ENCODE measurements around the gene EXOC6B.

EXOC6B gene

DNA sequence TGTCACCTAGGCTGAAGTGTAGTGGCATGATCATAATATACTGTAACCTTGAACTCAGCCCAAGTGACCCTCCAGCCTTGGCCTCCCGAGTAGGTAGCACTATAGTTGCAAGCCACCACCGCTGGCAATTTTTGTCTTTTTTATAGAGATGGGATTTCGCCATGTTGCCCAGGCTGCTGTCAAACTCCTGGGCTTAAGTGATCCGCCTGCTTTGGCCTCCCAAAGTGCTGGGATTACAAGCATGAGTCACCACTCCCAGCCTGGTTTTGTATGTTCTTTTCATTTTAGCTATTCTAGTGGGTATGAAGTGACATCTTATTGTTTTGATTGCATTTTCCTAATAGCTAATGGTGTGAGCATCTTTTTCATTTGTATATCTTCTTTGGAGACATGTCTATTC lies 11.3 kb upstream of the EXOC6B start:
- no peak overlapping the region for H2AFZ ChIP-seq (ENCODE audit: low read depth, low read length)
- H3K4me3 ChIP-seq (ENCODE audit: low read length): no peak overlapping the region
- no peaks in the 10 kb centered on the region for H3K36me3 ChIP-seq (replicated peaks; ENCODE audit: low read depth, low read length)
- TF ChIP-seq, protein P1, sequence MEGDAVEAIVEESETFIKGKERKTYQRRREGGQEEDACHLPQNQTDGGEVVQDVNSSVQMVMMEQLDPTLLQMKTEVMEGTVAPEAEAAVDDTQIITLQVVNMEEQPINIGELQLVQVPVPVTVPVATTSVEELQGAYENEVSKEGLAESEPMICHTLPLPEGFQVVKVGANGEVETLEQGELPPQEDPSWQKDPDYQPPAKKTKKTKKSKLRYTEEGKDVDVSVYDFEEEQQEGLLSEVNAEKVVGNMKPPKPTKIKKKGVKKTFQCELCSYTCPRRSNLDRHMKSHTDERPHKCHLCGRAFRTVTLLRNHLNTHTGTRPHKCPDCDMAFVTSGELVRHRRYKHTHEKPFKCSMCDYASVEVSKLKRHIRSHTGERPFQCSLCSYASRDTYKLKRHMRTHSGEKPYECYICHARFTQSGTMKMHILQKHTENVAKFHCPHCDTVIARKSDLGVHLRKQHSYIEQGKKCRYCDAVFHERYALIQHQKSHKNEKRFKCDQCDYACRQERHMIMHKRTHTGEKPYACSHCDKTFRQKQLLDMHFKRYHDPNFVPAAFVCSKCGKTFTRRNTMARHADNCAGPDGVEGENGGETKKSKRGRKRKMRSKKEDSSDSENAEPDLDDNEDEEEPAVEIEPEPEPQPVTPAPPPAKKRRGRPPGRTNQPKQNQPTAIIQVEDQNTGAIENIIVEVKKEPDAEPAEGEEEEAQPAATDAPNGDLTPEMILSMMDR (IDR thresholded peaks at IDR 0.05; ENCODE audit: low read depth, low read length): no peak
- no peak for TF ChIP-seq EZH2phosphoT487 (IDR thresholded peaks at IDR 0.05; ENCODE audit: low read depth)
- no peaks in the 10 kb centered on the region for H3K9me3 ChIP-seq (ENCODE audit: insufficient read depth, low read length)
- no peak overlapping the region for H3K4me2 ChIP-seq (ENCODE audit: low read length)
- no peaks in the 10 kb centered on the region for H3K27me3 ChIP-seq (ENCODE audit: low read depth, low read length)
- H3K9ac ChIP-seq (ENCODE audit: low read length): no peak overlapping the region
- no peak overlapping the region for H3K27ac ChIP-seq (ENCODE audit: low read length)
- H3K4me1 ChIP-seq (ENCODE audit: low read length): peaks cover 8% of the 10 kb centered on the region; the same call in 1 of the 2 replicates
- H4K20me1 ChIP-seq (ENCODE audit: insufficient read depth, low read length): no peaks in the 10 kb centered on the region
- H3K79me2 ChIP-seq (ENCODE audit: low read length): no peaks in the 10 kb centered on the region

DNA sequence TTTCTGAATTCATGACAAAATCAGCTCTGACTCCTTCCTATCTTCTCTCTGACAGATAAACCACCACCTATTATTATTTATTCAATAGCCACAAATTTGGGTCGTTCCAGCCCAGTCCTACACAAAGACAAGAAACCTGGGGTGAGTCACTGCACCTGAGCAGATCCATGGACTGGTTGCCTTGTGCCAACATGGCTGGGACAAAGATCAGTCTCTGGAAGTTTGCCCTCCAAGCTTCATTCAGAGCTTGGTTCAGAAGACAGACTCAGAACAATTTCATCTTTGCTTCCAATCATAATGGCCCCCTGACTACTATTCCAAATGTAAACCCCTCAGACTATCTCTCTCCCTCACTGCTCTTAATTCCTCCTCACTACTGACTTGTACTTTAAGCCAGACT lies 9.6 kb upstream of the EXOC6B start:
- TF ChIP-seq, protein P1 (IDR thresholded peaks at IDR 0.05; ENCODE audit: low read depth, low read length): no peak
- no peak for TF ChIP-seq EZH2phosphoT487 (IDR thresholded peaks at IDR 0.05; ENCODE audit: low read depth)
- Histone ChIP-seq H4K20me1 (ENCODE audit: insufficient read depth, low read length) (no peaks in the 10 kb centered on the region), H3K36me3 (replicated peaks; ENCODE audit: low read depth, low read length) (no peaks in the 10 kb centered on the region), H3K79me2 (ENCODE audit: low read length) (no peaks in the 10 kb centered on the region), H3K27ac (ENCODE audit: low read length) (no peak overlapping the region), H3K4me2 (ENCODE audit: low read length) (no peak overlapping the region), H3K27me3 (ENCODE audit: low read depth, low read length) (no peaks in the 10 kb centered on the region), H2AFZ (ENCODE audit: low read depth, low read length) (no peak overlapping the region), H3K9ac (ENCODE audit: low read length) (no peak overlapping the region), H3K9me3 (ENCODE audit: insufficient read depth, low read length) (no peaks in the 10 kb centered on the region), H3K4me1 (ENCODE audit: low read length) (peaks cover 16% of the 10 kb centered on the region), H3K4me3 (ENCODE audit: low read length) (no peak overlapping the region)

DNA sequence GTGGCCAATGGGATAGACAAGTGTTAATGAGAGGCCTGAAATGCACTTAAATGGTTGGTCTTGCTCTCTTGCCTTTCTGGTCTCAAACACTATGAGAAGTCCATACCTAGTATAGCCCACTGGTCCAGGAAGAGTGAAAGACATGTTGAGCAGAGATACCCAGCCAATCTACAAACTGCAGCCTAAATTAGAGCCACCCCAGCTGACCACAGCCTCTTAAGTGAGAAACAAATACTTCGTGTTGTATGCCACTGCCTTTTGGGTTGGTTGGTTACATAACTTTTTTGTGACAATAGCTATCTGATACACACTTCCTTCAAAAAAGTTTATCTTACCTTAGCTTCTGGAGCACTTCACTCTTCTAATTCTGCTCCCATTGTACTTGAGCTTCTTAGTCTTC lies 8.8 kb upstream of the EXOC6B start:
- no peak overlapping the region for H3K4me3 ChIP-seq (ENCODE audit: low read length)
- H3K27me3 ChIP-seq (ENCODE audit: low read depth, low read length): no peaks in the 10 kb centered on the region
- H4K20me1 ChIP-seq (ENCODE audit: insufficient read depth, low read length): no peaks in the 10 kb centered on the region
- H3K9me3 ChIP-seq (ENCODE audit: insufficient read depth, low read length): no peaks in the 10 kb centered on the region
- H2AFZ ChIP-seq (ENCODE audit: low read depth, low read length): no peak overlapping the region
- no peak overlapping the region for H3K9ac ChIP-seq (ENCODE audit: low read length)
- H3K4me2 ChIP-seq (ENCODE audit: low read length): no peak overlapping the region
- TF ChIP-seq, protein P1 (IDR thresholded peaks at IDR 0.05; ENCODE audit: low read depth, low read length): no peak
- no peak for TF ChIP-seq EZH2phosphoT487 (IDR thresholded peaks at IDR 0.05; ENCODE audit: low read depth)
- H3K4me1 ChIP-seq (ENCODE audit: low read length): peaks cover 24% of the 10 kb centered on the region
- no peaks in the 10 kb centered on the region for H3K36me3 ChIP-seq (replicated peaks; ENCODE audit: low read depth, low read length)
- no peaks in the 10 kb centered on the region for H3K79me2 ChIP-seq (ENCODE audit: low read length)
- no peak overlapping the region for H3K27ac ChIP-seq (ENCODE audit: low read length)

DNA sequence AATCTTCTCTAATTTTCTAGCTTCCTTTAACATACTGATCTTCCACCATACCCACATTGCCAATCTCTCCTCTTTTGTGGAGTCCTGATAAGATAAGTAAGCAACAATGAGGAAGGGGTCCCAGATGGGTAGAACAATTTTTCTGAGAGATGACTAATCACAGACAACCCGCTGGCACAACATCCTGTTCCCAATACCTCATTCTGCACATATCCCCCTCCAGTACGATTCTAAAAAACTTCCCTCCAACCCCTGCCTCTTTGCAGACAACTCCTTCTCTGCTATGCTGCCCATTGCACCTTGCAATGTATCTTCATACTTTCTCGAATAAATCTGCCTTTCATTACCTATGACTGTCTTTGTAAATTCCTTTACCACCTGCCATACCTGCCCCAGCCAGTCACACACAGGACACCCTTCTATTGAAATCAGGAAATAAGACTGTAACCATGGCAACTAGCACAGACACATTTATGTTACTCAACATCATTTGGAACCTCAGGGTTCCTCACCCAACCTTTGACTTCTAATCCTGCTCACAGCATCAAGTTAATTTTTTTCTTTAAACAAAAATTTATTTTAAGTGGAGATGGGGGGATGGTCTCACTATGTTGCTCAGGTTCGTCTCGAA lies 7.4 kb upstream of the EXOC6B start:
- Histone ChIP-seq H2AFZ (ENCODE audit: low read depth, low read length) (no peak overlapping the region; the same call in 1 of the 2 replicates), H3K4me3 (ENCODE audit: low read length) (no peak overlapping the region), H4K20me1 (ENCODE audit: insufficient read depth, low read length) (no peaks in the 10 kb centered on the region), H3K36me3 (replicated peaks; ENCODE audit: low read depth, low read length) (no peaks in the 10 kb centered on the region), H3K4me2 (ENCODE audit: low read length) (0 out of 2 replicates have a peak overlapping the region, but pooled peaks have one; percentile 10), H3K27ac (ENCODE audit: low read length) (no peak overlapping the region), H3K79me2 (ENCODE audit: low read length) (no peaks in the 10 kb centered on the region), H3K27me3 (ENCODE audit: low read depth, low read length) (no peaks in the 10 kb centered on the region), H3K9ac (ENCODE audit: low read length) (no peak overlapping the region), H3K4me1 (ENCODE audit: low read length) (peaks cover 28% of the 10 kb centered on the region), H3K9me3 (ENCODE audit: insufficient read depth, low read length) (no peaks in the 10 kb centered on the region)
- no peak for TF ChIP-seq EZH2phosphoT487 (IDR thresholded peaks at IDR 0.05; ENCODE audit: low read depth)
- TF ChIP-seq, protein P1 (IDR thresholded peaks at IDR 0.05; ENCODE audit: low read depth, low read length): no peak
